HCT116 (cell line): Measurements from ENCODE around the gene MAP3K6. TPM values are rescaled to one million over a fixed set of nuclear protein-coding genes. Genes with fewer than 3 reads are reported as not detected.
"Not testable (repeated sequence)": the region's sequence is repeated elsewhere in the genome, so short reads cannot be mapped to it uniquely, and the experiment has no call there.

Experiments used
- ATAC-seq: fragments of 200-7000 bp; cut with Tn5 transposase; 2 replicates; pipeline ENCODE4 v1.9.1; 2020; ENCODE audit warnings: mild to moderate bottlenecking, moderate library complexity
- BruUV-seq: library from RNA; stranded (reverse); fragments of 400-500 nt; replicated peaks from 2 replicates; lab custom pipeline; 2021; lab: Mats Ljungman, UMichigan
- CTCF ChIA-PET: fragments of 300-600 bp; sonication (Branson Sonifier 250); formaldehyde crosslinking; loops from one replicate; lab custom pipeline; 2021; ENCODE audit warnings: antibody characterized with exemption; lab: Charles Lee
- POLR2A ChIA-PET: fragments of 300-600, 350-600 bp; sonication (Branson Sonifier 250); formaldehyde crosslinking; loops from one replicate; lab custom pipeline; 2021; ENCODE audit warnings: antibody characterized with exemption; lab: Charles Lee
- RAD21 ChIA-PET, 2 experiments: fragments of 300-600 bp; sonication (Branson Sonifier 250); formaldehyde crosslinking; loops; one replicate each; lab custom pipeline; 2023; ENCODE audit warnings: low total read pairs in 2 of 2; ENCODE audit not compliant: uncharacterized antibody in 2 of 2, unreplicated experiment in 2 of 2, low non-redundant PET in 1 of 2; lab: Charles Lee
- DNase-seq: peaks from one replicate; pipeline ENCODE4 v3.0.0-alpha.2; 2010; ENCODE audit warnings: low read depth, low spot score
- H2AFZ ChIP-seq: fragments of 200-600 bp; shearing (Covaris generic), sonication (generic); 2 replicates; pipeline ENCODE4 v1.6.1; 2017; ENCODE audit warnings: low read depth, mixed run types, mixed read lengths, antibody characterized with exemption, low read length; ENCODE audit not compliant: poor library complexity, severe bottlenecking
- H3K27ac ChIP-seq: 2 replicates; pipeline ENCODE4 v1.5.1; 2012; ENCODE audit warnings: low read depth, low read length
- H3K27me3 ChIP-seq: fragments of 200-600 bp; sonication (generic); 2 replicates; pipeline ENCODE4 v1.6.1; 2016; ENCODE audit warnings: mixed run types, low read length, mixed read lengths; ENCODE audit not compliant: insufficient read depth
- H3K36me3 ChIP-seq, 2 experiments: fragments of 200-500 bp in 1 of 2; fragments of 200-600 bp in 1 of 2; sonication (Bioruptor generic) in 1 of 2; sonication (generic) in 1 of 2; 2 replicates each; pipeline versions ENCODE4 v1.5.1 to v1.6.1; 2014 to 2016; ENCODE audit warnings: low read length in 2 of 2, inconsistent platforms in 1 of 2, mixed read lengths in 1 of 2, mixed run types in 1 of 2; ENCODE audit not compliant: insufficient read depth in 2 of 2, control insufficient read depth in 1 of 2
- H3K4me1 ChIP-seq, 2 experiments: fragments of 200-600 bp in 1 of 2; sonication (generic) in 1 of 2; 2 replicates each; pipeline versions ENCODE4 v1.5.1 to v1.6.1; 2012 to 2017; ENCODE audit warnings: low read length in 2 of 2, inconsistent platforms in 1 of 2, mild to moderate bottlenecking in 1 of 2, mixed read lengths in 1 of 2, mixed run types in 1 of 2, moderate library complexity in 1 of 2; ENCODE audit not compliant: insufficient read depth in 2 of 2, control insufficient read depth in 1 of 2
- H3K4me2 ChIP-seq: fragments of 200-600 bp; sonication (generic); 2 replicates; pipeline ENCODE4 v1.6.1; 2017; ENCODE audit warnings: mixed run types, low read length, mixed read lengths
- H3K4me3 ChIP-seq, 2 experiments: fragments of 200-600 bp in 1 of 2; sonication (generic) in 1 of 2; replicated peaks in 1 of 2; 2 replicates each; pipeline ENCODE4 v1.5.1; 2011 to 2016; ENCODE audit warnings: low read length in 2 of 2, control low read depth in 1 of 2, low read depth in 1 of 2, mild to moderate bottlenecking in 1 of 2, mixed read lengths in 1 of 2, mixed run types in 1 of 2
- H3K79me2 ChIP-seq: fragments of 200-600 bp; sonication (generic); 2 replicates; pipeline ENCODE4 v1.6.1; 2017; ENCODE audit warnings: mild to moderate bottlenecking, mixed run types, low read length, moderate library complexity, mixed read lengths; ENCODE audit not compliant: insufficient read depth
- H3K9ac ChIP-seq: fragments of 200-600 bp; sonication (generic); 2 replicates; pipeline ENCODE4 v1.6.1; 2016; ENCODE audit warnings: low read length, mixed read lengths
- H3K9me2 ChIP-seq: fragments of 200-600 bp; sonication (generic), shearing (Covaris generic); 2 replicates; pipeline ENCODE4 v1.6.1; 2017; ENCODE audit warnings: mixed run types, mild to moderate bottlenecking, moderate library complexity; ENCODE audit not compliant: insufficient read depth
- H3K9me3 ChIP-seq, 2 experiments: fragments of 200-500 bp in 1 of 2; fragments of 200-600 bp in 1 of 2; sonication (Bioruptor generic) in 1 of 2; sonication (generic) in 1 of 2; 2 replicates each; pipeline ENCODE4 v1.6.1; 2014 to 2017; ENCODE audit warnings: low read length in 2 of 2, mixed read lengths in 2 of 2, inconsistent platforms in 1 of 2, low read depth in 1 of 2, mild to moderate bottlenecking in 1 of 2, mixed run types in 1 of 2, moderate library complexity in 1 of 2; ENCODE audit not compliant: control insufficient read depth in 1 of 2, insufficient read depth in 1 of 2
- H4K20me1 ChIP-seq: fragments of 200-600 bp; sonication (generic), shearing (Covaris generic); 2 replicates; pipeline ENCODE4 v1.6.1; 2017; ENCODE audit warnings: mixed run types, mild to moderate bottlenecking, moderate library complexity; ENCODE audit not compliant: insufficient read depth
- EZH2 ChIP-seq: fragments of 200-600 bp; sonication (generic); IDR thresholded peaks from 2 replicates; pipeline ENCODE4 v1.6.1; 2017; ENCODE audit warnings: antibody characterized with exemption, mixed run types
- FOSL1 ChIP-seq: IDR thresholded peaks from 2 replicates; pipeline ENCODE4 v1.6.1; 2012; ENCODE audit warnings: low read depth
- JUND ChIP-seq: IDR thresholded peaks from 2 replicates; pipeline ENCODE4 v1.6.1; 2012
- RAD21 ChIP-seq: IDR thresholded peaks from 2 replicates; pipeline ENCODE4 v1.6.1; 2012; ENCODE audit warnings: low read depth, mild to moderate bottlenecking
- SP1 ChIP-seq: IDR thresholded peaks from 2 replicates; pipeline ENCODE4 v1.6.1; 2012; ENCODE audit warnings: low read depth
- TCF7L2 ChIP-seq: IDR thresholded peaks from 2 replicates; pipeline ENCODE4 v1.7.0; 2011; ENCODE audit warnings: borderline replicate concordance, inconsistent platforms; ENCODE audit not compliant: insufficient read depth, insufficient read length; ENCODE audit errors: extremely low read depth
- ZFX ChIP-seq: fragments of 450-650 bp; IDR thresholded peaks from 2 replicates; pipeline ENCODE4 v1.6.1; 2017
- ZNF274 ChIP-seq: fragments of 200-500 bp; sonication (Bioruptor generic); IDR thresholded peaks from 2 replicates; pipeline ENCODE4 v1.6.1; 2014; ENCODE audit warnings: mild to moderate bottlenecking, low read depth, low read length, inconsistent platforms
- intact Hi-C: fragments of 100-400 bp; cut with micrococcal nuclease; formaldehyde crosslinking; loops from 2 replicates; pipeline ENCODE4 v1.10.0; 2022
- total RNA-seq: library from RNA; stranded (reverse); gene quantifications from one replicate; pipeline ENCODE4 v1.2.1, GENCODE V29; 2021; ENCODE audit not compliant: unreplicated experiment
- TF ChIP-seq, protein P1 (sequence below), 3 experiments: fragments of 200-600 bp in 1 of 3; sonication (generic) in 1 of 3; IDR thresholded peaks in 2 of 3; conservative IDR thresholded peaks in 1 of 3; 2 replicates each; pipeline ENCODE4 v1.5.1; 2012 to 2017; ENCODE audit warnings: low read depth in 2 of 3, low read length in 2 of 3, antibody characterized with exemption in 1 of 3, borderline replicate concordance in 1 of 3, control low read depth in 1 of 3, mild to moderate bottlenecking in 1 of 3, mixed read lengths in 1 of 3, mixed run types in 1 of 3, moderate library complexity in 1 of 3; ENCODE audit not compliant: insufficient read depth in 1 of 3

Gene MAP3K6
- total RNA-seq, 1 experiment from 2014 or later = 30.2 TPM

DNA sequence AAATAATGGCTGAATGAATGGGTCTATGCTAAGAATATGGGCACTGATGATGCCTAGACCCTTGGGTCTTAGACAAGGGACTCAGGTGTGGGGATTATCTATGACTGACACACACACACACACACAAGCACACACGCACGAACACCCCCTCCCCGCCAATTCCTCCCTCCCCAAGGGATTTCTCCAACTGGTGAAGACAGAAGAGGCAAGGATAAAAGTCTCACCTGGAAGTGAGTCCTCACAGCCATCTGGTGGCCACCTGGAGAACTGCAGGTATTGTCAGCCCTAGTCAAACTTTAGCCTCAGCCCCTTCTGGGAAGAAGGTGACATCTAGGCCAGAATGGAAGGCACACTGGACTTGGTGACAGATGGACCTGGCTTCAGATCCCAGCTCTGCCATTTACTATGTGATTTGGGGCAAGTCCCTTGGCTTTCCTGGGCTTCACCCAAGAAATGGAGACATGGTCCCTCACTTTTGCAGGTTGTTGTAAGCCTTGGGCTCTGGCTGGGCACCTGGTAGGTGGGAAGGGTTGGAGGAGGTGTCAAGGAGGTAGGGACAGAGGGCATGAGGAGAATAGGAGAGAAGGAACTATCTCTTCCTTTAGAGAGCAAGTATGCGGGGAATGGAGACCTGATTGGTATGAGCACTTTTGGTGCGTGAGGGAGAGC lies 21.7 kb upstream of the MAP3K6 start:
- TF ChIP-seq JUND (no peak), FOSL1 (no peak), RAD21 (peak; percentile 96), ZNF274 (no peak), TCF7L2 (no peak), SP1 (no peak), EZH2 (no peak), ZFX (no peak)
- TF ChIP-seq, protein P1, sequence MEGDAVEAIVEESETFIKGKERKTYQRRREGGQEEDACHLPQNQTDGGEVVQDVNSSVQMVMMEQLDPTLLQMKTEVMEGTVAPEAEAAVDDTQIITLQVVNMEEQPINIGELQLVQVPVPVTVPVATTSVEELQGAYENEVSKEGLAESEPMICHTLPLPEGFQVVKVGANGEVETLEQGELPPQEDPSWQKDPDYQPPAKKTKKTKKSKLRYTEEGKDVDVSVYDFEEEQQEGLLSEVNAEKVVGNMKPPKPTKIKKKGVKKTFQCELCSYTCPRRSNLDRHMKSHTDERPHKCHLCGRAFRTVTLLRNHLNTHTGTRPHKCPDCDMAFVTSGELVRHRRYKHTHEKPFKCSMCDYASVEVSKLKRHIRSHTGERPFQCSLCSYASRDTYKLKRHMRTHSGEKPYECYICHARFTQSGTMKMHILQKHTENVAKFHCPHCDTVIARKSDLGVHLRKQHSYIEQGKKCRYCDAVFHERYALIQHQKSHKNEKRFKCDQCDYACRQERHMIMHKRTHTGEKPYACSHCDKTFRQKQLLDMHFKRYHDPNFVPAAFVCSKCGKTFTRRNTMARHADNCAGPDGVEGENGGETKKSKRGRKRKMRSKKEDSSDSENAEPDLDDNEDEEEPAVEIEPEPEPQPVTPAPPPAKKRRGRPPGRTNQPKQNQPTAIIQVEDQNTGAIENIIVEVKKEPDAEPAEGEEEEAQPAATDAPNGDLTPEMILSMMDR (IDR thresholded peaks at IDR 0.05 in 2 of 3, conservative IDR thresholded peaks at IDR 0.05 in 1 of 3; ENCODE audit: borderline replicate concordance in 1 of 3, insufficient read depth in 1 of 3, low read depth in 2 of 3, low read length in 2 of 3) = peak; percentile 90 to 96 (median 94)
- TF ChIP-seq, all 23 proteins: peak for 2
- RAD21 ChIA-PET = interaction anchor here in 1 of 2 experiments (1.0 to 1.1 kb wide), 2 partner anchors 56 to 88 kb away, joined by 4 to 5 read pairs; no protein-coding TSS in a partner anchor
- Histone ChIP-seq H3K4me3 (no peak overlapping the region), H2AFZ (no peak overlapping the region), H4K20me1 (no peaks in the 10 kb centered on the region), H3K27me3 (no peaks in the 10 kb centered on the region), H3K4me2 (no peak overlapping the region), H3K9me3 (no peaks in the 10 kb centered on the region), H3K4me1 (peaks cover 12 to 35% of the 10 kb centered on the region in 2 experiments), H3K27ac (no peak overlapping the region), H3K36me3 (no peaks in the 10 kb centered on the region), H3K9ac (no peak overlapping the region), H3K9me2 (no peaks in the 10 kb centered on the region), H3K79me2 (peaks cover 10% of the 10 kb centered on the region)
- no TSS peak for BruUV-seq
- peak; percentile 61 for DNase-seq
- intact Hi-C loops = loop anchor here (1.0 kb wide), 2 partner anchors 31 to 87 kb away; no protein-coding TSS in a partner anchor
- POLR2A ChIA-PET = interaction anchor here (1.7 kb wide), 1 partner anchor 23 kb away, joined by 3 read pairs; no protein-coding TSS in a partner anchor
- peak; percentile 35 for ATAC-seq
- CTCF ChIA-PET = interaction anchor here (1.0 to 3.6 kb wide), 10 partner anchors 9 to 344 kb away, joined by 3 to 17 read pairs (median 7); partner anchors contain the start of gene MAP3K6

DNA sequence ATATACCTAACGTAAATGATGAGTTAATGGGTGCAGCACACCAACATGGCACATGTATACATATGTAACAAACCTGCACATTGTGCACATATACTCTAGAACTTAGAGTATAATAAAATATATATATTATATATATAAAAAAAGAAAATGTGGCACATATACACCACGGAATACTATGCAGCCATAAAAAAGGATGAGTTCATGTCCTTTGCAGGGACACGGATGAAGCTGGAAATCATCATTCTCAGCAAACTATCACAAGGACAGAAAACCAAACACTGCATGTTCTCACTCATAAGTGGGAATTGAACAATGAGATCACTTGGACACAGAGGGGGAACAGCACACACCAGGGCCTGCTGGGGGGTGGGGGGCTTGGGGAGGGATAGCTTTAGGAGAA lies 18.0 kb upstream of the MAP3K6 start:
- intact Hi-C loops, BruUV-seq, H3K27ac ChIP-seq, H3K27me3 ChIP-seq, H3K36me3 ChIP-seq, H3K9me3 ChIP-seq, H3K9me2 ChIP-seq, H3K4me2 ChIP-seq, H3K9ac ChIP-seq, DNase-seq, H3K4me3 ChIP-seq, H4K20me1 ChIP-seq, H2AFZ ChIP-seq, H3K79me2 ChIP-seq, ATAC-seq: not testable (repeated sequence)
- ChIA-PET CTCF (interaction anchor here (0.5 to 3.6 kb wide), 3 partner anchors 18 to 153 kb away, joined by 3 to 17 read pairs (median 10); partner anchors contain the start of gene MAP3K6), RAD21 (interaction anchor here in 1 of 2 experiments (1.0 kb wide), 1 partner anchor 83 kb away, joined by 3 read pairs; no protein-coding TSS in a partner anchor), POLR2A (interaction anchor here (3.9 kb wide), 1 partner anchor 19 kb away, joined by 26 read pairs; the partner anchor contains the start of gene MAP3K6)
- H3K4me1 ChIP-seq = peaks cover 4 to 48% of the 10 kb centered on the region in 2 experiments; a peak in 3 of 4 replicates
